ENCODE results near the gene LIMS1.
"Not testable (repeated sequence)": the region's sequence is repeated elsewhere in the genome, so short reads cannot be mapped to it uniquely, and the experiment has no call there.

LIMS1 gene

GRCh38 chr2:108587621-108588020 lies 53.4 kb downstream of the LIMS1 start:
- peak; percentile 92 for DNase-seq (ENCODE audit: low spot score)

GRCh38 chr2:108588070-108588668 lies 53.9 kb downstream of the LIMS1 start:
- no peak for DNase-seq (ENCODE audit: low spot score)

- no peak for DNase-seq (ENCODE audit: low spot score)
Observed at GRCh38 chr2:108589372-108589771, 55.1 kb downstream of the LIMS1 start.

GRCh38 chr2:108589781-108590180 lies 55.5 kb downstream of the LIMS1 start:
- no peak for DNase-seq (ENCODE audit: low spot score)

- no peak for DNase-seq (ENCODE audit: low spot score)
Observed at GRCh38 chr2:108591163-108591562, 56.9 kb downstream of the LIMS1 start.

GRCh38 chr2:108593547-108594098 lies 59.4 kb downstream of the LIMS1 start:
- peak; percentile 92 for DNase-seq (ENCODE audit: low spot score)

- peak; percentile 93 for DNase-seq (ENCODE audit: low spot score)
Observed at GRCh38 chr2:108594132-108594981, 60.1 kb downstream of the LIMS1 start.

GRCh38 chr2:108594982-108595464 lies 60.8 kb downstream of the LIMS1 start:
- peak; percentile 94 for DNase-seq (ENCODE audit: low spot score)

GRCh38 chr2:108595771-108596170 lies 61.5 kb downstream of the LIMS1 start:
- DNase-seq (ENCODE audit: low spot score) = not testable (repeated sequence)

GRCh38 chr2:108597105-108597744 lies 63.0 kb downstream of the LIMS1 start:
- not testable (repeated sequence) for DNase-seq (ENCODE audit: low spot score)

GRCh38 chr2:108601199-108601598 lies 66.9 kb downstream of the LIMS1 start:
- not testable (repeated sequence) for DNase-seq (ENCODE audit: low spot score)

GRCh38 chr2:108602422-108602821 lies 68.2 kb downstream of the LIMS1 start:
- DNase-seq (ENCODE audit: low spot score) = no peak

GRCh38 chr2:108604196-108604595 lies 69.9 kb downstream of the LIMS1 start:
- no peak for DNase-seq (ENCODE audit: low spot score)

- DNase-seq (ENCODE audit: low spot score) = no peak
Observed at GRCh38 chr2:108605947-108606346, 71.7 kb downstream of the LIMS1 start.

GRCh38 chr2:108607706-108608301 lies 73.5 kb downstream of the LIMS1 start:
- DNase-seq (ENCODE audit: low spot score) = no peak

GRCh38 chr2:108611021-108611420 lies 76.8 kb downstream of the LIMS1 start:
- no peak for DNase-seq (ENCODE audit: low spot score)

GRCh38 chr2:108612153-108612513 lies 77.9 kb downstream of the LIMS1 start:
- DNase-seq (ENCODE audit: low spot score) = no peak

GRCh38 chr2:108612514-108613183 lies 78.4 kb downstream of the LIMS1 start:
- DNase-seq (ENCODE audit: low spot score) = no peak

- no peak for DNase-seq (ENCODE audit: low spot score)
Observed at GRCh38 chr2:108613261-108614042, 79.2 kb downstream of the LIMS1 start.

GRCh38 chr2:108614043-108614545 lies 79.8 kb downstream of the LIMS1 start:
- DNase-seq (ENCODE audit: low spot score) = no peak

- no peak for DNase-seq (ENCODE audit: low spot score)
Observed at GRCh38 chr2:108614659-108615058, 80.4 kb downstream of the LIMS1 start.
